Measurements from ENCODE around the gene NAA10. TPM values are rescaled to one million over a fixed set of nuclear protein-coding genes. Genes with fewer than 3 reads are reported as not detected.

The NAA10 gene
- total RNA-seq, 1 donor from 2014 or later, result 17.6 TPM

DNA sequence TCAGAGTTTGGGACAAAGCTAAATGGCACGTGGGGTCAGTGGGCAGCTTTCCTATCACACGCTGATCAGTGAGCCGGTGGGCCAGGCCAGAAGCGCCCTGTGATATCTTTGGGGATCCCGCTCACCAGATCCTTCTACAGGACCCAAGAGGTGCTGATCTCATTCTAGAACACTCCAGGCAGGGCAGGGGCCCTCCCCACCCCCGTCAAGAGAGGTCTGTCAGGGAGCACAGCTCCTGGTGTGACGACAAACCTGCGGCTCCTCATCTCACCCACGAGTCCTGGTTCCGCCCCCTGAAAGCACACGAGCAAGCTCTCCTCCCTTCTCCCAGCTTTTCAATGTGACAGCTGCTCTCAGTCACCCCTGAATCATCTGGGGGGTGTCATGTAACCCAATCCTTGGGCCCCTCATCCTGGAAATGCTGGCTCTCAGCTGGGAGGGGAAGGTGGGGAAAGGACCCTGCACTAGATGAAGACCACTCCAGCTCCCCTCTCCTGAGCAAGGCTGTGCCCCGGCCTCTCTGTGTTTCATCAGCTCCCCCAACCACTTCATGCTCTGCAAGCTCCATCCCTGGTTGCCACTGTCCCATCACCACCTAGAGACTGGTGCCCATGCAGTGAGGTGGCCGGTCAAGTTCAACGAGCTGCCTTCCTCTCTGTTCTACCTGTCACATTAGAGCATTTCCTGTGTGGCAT is 32.2 kb upstream of the NAA10 start:
- DNase-seq, result no peak

DNA sequence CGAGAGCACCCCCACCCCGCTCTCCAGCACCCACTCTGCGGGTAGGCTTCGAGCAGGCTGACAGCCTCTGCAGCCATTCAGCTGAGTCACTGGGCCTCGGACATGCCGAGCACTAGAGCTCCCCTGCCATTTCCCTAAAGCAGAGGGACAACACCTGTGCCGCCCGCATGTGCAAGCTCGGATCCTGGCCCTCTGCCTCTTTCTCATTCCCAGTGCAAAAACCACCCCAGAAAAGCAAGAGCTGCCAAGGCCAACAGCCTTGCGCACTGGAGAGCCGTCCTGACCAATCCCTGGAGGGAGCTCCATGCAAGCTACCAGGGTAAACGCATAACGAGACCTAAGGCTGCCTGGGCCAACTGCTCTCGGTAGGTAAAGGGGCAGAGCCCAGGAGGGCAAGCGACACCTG is 31.4 kb upstream of the NAA10 start:
- no peak for DNase-seq

DNA sequence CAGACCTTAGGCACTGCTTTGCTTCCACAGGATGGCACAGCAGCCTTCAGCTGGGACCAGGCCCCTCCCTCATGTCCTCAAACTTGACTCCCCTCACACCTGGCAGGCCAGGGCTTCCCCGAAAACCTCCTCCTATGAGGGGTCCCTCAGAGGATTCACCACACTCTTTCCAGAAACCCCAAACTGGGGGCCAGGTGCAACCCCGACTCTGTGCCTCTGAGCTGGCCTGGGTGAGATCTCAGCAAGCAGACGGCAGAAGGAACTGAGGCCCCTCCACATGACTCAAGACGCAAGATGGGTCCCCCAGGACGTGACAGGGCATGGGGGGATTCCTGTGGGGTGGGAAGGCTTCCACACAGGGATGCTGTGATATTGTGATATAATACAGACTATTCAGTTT is 30.6 kb upstream of the NAA10 start:
- no peak for DNase-seq

- DNase-seq, result no peak
These were observed 29.3 kb upstream of the NAA10 start for GRCh38 chrX:153964105-153964504.

DNA sequence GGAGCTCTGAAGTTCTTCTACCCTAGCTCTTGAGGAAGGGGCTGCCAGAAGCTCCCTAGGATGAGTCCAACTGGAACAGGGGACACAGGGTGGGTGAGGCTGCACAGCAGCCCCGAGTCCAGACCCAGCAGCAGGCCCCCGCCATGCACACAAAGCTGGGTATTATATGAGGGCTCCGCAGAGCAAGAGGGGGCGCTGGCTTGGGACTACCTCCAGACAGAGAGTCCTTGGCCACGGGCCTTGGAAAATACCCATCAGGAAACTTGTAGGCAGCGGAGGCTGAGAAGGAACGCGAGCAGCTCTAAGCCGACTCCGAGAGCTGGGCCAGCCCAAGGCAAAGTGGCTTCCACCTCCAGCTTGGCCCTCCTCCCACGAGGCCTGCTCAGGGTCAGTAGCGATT is 28.7 kb upstream of the NAA10 start:
- no peak for DNase-seq

DNA sequence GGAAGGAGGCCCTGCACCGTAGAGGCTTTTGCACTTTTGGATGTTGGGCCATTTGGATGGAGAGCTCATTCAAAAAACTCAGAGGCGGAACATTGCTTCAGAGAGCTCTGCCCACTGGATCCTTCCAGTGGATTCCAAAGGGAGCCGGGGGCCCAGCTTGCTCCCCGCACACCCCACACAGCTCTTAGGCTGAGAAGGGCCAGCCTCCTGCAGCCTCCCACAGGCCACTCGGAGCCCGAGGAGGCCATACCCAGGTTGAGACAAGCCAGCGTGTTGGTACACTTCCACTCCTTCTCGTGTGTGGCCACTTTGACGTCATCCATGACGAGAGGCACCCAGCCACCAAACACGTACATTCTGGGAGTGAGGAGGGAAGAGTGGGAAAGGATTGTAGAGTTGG is 26.5 kb upstream of the NAA10 start:
- no peak for DNase-seq

DNA sequence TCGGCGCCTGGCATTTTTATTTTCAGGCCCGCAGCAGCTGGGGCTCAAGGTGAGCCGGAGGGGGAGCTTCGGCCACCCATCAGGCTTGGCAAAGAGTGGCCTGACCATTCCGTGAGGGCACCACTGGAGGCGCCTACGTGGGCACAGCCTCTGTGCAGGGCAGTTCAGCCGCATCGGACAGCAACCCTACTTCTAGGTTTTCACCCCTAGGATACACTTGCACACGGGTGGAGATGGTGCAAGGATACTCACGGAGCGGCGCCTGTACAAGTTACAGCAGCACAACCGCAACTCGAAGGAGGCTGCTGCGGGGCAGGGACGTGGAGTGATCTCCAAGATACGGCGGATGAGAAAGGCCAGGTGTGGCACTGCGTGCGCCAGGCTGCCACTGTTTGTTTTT is 25.9 kb upstream of the NAA10 start:
- no peak for DNase-seq

DNA sequence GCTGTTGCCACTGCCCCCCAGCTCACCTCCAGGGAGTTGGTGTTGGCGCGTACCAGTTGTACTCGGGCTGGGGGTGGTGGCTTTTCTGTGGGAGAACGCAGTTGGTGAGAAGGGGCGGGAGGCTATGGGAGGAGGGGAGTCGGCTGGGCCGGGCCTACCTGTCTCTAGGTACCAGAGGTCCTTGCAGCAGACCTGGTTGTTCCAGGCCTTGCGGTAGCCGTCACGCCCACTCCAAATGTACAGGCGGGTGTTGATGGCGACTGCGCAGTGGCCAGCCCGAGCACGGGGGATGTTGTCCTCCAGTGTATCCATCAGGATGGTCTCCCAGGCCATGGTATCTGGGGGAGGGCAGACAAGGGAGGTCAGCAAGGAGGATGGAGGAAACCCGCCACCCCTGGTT is 25.2 kb upstream of the NAA10 start:
- no peak for DNase-seq

DNA sequence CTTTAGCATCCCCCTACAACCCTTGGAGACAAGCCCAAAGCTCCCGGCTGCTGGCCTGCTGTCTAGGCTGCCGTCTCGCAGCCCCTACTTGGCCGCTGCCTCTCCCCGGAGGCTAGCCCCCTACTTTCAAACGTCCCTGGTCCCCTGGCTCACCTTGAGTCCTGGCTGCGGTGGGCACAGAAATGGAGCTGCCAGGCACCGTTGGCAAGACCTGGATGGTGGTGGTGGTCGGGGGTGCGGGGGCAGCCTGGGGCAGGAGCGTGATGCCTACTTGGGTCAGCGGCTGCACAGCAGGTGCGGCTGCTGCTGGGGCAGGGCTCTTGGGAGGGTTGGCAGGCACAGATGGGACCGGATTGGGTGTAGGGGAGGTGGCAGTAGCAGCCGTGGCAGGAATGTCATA is 24.8 kb upstream of the NAA10 start:
- no peak for DNase-seq

- DNase-seq, result no peak
These were observed 23.8 kb upstream of the NAA10 start for GRCh38 chrX:153958605-153959004.

DNA sequence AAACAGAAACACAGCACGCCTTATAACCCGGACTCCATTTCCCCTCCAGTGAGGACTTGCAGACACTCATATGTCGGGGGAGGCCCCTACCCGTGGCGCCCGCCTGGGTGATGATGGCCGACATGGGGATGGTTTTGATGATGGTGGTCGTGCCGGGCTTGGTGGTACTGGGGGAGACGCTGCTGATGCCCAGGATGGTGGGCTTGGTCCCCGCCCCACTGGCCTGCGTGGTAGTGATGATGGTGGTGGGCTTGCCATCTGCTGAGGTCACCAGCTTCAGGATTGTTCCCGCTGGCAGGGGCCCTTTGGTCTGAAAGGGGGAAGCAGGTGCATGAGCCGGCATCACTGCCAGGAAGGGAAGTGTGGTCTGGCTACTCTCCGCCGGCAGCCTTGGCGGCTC is 22.4 kb upstream of the NAA10 start:
- no peak for DNase-seq

DNA sequence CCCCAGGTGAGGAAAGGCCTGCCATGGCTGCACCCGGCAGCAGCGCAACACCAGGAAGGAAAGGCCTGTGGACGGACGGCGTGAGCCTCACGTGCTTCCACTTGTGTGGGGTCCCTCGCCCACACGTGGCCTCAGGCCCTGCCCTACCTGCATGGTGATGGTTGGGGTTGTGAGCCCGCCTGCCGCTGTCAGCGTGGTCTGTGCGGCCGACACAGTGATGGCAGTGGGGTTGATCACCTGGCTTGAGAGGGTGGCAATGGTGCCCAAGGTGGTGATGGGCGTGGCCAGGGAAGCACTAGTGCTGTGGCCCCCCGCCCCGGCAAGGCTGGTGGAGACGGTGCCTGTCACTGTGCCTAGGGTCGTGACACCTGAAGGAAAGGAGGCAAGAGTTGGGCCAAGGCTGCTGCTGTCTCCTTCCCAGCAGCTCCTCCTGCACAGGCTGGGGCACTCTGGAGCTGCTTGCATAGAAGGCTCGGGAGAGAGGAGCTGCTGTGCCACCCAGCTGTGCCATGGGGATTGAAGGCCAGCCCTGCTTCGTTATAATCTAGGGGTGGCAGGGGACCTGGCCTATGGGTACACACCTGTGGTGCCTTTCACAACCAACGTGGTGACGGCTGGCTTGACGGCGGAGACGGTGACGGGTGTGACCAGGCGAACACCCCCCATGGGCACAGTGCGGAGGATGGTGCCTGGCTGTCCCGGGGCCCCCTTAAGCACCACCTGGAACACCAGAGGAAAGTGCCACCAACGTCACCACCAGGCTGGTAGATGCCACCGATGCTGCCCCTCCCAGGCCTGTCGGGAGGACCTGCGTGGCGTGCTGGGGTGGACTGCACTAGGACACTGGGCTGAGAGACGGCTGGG is 21.4 kb upstream of the NAA10 start:
- DNase-seq, result no peak

- no peak for DNase-seq
These were observed 20.4 kb upstream of the NAA10 start for GRCh38 chrX:153955228-153955732.

DNA sequence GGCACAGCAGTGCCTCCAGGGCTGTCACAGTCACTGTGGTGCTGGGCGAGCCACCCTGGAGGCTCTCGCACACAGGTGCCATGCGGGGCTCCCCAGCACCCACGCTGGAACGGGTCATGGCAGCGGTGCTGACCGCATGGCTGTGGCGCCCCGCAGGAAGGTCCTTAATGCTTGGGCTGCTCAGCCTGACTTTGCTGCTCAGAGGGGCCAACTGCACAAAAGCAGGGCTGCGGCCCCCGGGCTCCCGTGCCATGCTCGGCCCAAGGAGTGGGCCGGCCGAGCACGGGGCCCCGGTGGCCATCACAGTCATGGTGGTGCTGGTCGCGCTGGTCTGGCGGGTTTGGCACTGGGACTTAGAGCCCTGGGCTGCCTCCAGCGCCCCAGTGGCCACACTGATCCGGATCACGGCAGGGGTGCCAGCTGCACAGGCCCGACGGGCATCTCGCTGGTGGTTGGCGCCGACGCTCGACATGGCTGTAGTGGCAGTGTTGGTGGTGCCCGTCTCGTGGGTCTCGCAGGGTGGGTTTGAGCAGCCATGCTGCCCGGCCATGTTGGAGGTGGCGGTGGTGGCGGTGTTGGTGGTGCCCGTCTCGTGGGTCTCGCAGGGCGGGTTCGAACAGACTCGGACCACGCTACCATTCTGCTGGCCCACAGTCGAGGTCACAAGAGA is 19.9 kb upstream of the NAA10 start:
- no peak for DNase-seq

GRCh38 chrX:153953892-153954557 is 19.2 kb upstream of the NAA10 start:
- no peak for DNase-seq

GRCh38 chrX:153953342-153953830 is 18.5 kb upstream of the NAA10 start:
- peak; percentile 35 for DNase-seq

- DNase-seq, result no peak
These were observed 17.7 kb upstream of the NAA10 start for GRCh38 chrX:153952373-153953026.

DNA sequence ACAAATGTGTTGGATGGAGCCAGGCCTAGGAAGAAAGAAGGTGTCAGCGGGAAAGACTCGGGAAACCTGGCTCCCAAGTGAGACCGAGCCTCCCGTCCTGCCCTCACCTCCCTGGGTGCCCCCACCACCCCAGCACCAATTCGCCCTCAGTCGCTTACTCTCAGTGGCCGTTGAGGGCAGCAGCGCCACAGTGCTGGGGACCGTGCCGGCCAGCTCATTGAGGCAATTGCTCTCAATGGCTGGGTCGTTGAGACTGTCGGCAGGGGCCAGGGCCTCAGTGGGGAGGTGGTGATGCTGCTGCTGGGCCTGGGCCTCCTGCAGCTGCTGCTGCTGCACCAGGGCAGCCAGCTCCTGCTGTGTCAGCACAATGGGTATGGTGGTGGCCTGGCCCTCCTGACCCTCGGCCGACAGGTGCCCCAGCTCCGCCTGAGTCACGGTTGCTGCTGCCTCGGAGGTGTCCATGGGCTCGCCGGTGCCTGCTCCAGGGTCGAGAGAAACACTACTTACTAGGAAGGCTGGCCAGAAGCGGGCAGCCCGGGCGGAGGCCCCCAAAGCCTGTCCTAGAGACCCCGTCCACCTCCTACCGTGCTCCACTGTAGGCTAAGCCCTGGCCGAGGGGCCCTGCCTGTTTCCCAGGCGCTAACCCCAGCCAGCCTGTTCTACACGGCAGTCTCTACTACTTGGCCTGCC is 17.0 kb upstream of the NAA10 start:
- DNase-seq, result no peak

- DNase-seq, result no peak
These were observed 15.3 kb upstream of the NAA10 start for GRCh38 chrX:153950127-153950526.

GRCh38 chrX:153948847-153949805 is 14.3 kb upstream of the NAA10 start:
- no peak for DNase-seq

All from occipital lobe (tissue), 2 donors.